ENCODE data around the gene GPBP1L1.

GPBP1L1 gene

DNA sequence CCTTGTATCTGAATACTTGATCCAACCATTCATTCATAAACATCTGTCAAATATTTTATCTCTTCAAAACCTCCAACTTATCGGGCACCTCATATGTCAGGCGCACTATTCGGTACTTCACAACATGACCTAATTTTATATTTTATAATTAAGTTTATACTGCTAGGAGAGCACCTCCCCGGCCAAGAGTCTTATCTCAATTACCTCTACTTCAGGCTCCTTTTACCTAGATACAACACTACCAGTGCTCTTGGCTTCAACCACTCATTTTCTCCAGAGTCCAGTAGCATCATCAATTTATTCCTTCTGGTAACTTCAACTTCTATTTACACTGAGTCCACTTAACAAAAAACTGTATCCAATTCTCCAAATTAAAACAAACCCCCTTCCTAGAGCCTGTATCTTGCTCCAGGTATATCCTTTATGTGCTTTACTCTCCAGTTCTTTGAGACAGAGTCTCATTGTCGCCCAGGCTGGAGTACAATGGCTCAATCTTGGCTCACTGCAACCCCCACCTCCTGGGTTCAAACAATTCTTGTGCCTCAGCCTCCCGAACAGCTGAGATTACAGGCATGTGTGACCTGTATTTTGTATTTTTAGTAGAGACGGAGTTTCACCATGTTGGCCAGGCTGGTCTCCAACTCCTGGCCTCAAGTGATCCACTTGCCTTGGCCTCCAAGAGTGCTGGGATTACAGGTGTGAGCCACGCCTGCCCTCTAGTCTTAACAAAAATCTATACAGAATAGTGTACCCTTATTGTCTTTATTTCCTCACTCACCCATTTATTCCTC lies 18.8 kb downstream of the GPBP1L1 start:
- no peaks in the 10 kb centered on the region for H3K27me3 Mint-ChIP-seq (ENCODE audit: low read depth, poor library complexity)
- TF ChIP-seq, protein P1, sequence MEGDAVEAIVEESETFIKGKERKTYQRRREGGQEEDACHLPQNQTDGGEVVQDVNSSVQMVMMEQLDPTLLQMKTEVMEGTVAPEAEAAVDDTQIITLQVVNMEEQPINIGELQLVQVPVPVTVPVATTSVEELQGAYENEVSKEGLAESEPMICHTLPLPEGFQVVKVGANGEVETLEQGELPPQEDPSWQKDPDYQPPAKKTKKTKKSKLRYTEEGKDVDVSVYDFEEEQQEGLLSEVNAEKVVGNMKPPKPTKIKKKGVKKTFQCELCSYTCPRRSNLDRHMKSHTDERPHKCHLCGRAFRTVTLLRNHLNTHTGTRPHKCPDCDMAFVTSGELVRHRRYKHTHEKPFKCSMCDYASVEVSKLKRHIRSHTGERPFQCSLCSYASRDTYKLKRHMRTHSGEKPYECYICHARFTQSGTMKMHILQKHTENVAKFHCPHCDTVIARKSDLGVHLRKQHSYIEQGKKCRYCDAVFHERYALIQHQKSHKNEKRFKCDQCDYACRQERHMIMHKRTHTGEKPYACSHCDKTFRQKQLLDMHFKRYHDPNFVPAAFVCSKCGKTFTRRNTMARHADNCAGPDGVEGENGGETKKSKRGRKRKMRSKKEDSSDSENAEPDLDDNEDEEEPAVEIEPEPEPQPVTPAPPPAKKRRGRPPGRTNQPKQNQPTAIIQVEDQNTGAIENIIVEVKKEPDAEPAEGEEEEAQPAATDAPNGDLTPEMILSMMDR (IDR thresholded peaks at IDR 0.05), result no peak
- peak overlapping the region; percentile 28 for H3K27ac Mint-ChIP-seq
- peaks cover 65% of the 10 kb centered on the region for H3K36me3 Mint-ChIP-seq (ENCODE audit: low read depth)
- peaks cover 9% of the 10 kb centered on the region for H3K9me3 Mint-ChIP-seq
- peaks cover 10% of the 10 kb centered on the region for H3K4me1 Mint-ChIP-seq
- no peak overlapping the region for H3K4me3 Mint-ChIP-seq
- no peak for DNase-seq

DNA sequence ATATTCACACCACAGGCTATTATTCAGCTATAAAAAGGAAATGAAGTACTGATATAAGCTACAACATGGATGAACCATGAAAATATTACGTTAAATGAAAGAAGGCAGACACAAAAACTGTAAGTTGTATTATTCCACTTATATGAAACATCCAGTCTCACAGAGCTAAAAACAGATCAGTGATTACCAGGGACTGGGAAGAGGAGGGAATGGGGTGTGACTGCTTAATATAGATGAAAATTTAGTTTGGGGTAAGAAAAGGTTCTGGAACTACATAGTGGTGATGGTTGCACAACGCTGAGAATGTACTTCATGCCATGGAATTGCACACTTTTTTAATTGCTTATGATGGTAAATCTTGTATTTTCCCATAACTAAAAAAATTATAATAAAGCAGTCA lies 19.5 kb downstream of the GPBP1L1 start:
- Mint-ChIP-seq H3K9me3 (peaks cover 9% of the 10 kb centered on the region), H3K27ac (no peak overlapping the region), H3K27me3 (ENCODE audit: low read depth, poor library complexity) (no peaks in the 10 kb centered on the region), H3K36me3 (ENCODE audit: low read depth) (peaks cover 61% of the 10 kb centered on the region), H3K4me1 (peaks cover 10% of the 10 kb centered on the region), H3K4me3 (no peak overlapping the region)
- no peak for DNase-seq
- TF ChIP-seq, protein P1 (IDR thresholded peaks at IDR 0.05), result no peak

DNA sequence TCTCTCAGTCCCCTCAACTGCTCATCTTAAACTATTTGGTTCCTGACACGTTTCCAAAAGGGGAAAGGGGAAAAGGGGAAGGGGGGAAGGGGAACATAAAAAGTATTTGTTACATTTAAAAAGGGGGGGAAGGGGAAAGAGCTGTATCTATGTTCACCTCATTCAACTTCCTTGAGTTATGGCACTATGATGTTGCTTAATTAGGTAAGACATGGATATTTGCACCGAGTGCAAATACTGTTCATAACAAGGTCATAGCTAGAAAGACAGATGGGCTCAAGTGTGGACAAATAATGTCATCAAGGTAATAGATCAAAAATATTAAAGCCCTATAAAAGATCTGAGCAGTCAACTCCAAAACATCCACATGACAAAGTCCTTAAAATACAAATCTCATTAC lies 26.0 kb downstream of the GPBP1L1 start:
- H3K9me3 Mint-ChIP-seq, result no peaks in the 10 kb centered on the region
- TF ChIP-seq, protein P1 (IDR thresholded peaks at IDR 0.05), result no peak
- H3K4me1 Mint-ChIP-seq, result peaks cover 6% of the 10 kb centered on the region
- DNase-seq, result no peak
- H3K27me3 Mint-ChIP-seq (ENCODE audit: low read depth, poor library complexity), result no peaks in the 10 kb centered on the region
- peaks cover 72% of the 10 kb centered on the region for H3K36me3 Mint-ChIP-seq (ENCODE audit: low read depth)
- no peak overlapping the region for H3K4me3 Mint-ChIP-seq
- H3K27ac Mint-ChIP-seq, result peak overlapping the region; percentile 8

DNA sequence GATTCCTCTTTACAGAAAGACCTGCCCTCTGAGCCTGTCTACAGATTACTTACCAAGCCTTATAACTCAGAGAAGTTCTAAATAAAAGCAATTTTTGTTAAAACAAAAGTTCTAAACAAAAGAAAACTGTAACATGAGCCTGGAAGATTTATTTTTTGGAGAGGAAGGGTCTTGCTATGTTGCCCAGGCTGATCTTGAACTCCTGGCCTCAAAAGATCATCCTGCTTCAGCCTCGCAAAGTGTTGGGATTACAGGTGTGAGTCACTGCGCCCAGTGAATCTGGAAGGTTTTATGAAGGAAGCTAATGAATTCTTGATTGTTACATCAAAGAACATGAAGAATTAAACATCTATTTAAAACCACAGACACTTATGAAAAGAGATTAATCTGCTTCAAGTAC lies 27.1 kb downstream of the GPBP1L1 start:
- Mint-ChIP-seq H3K36me3 (ENCODE audit: low read depth) (peaks cover 77% of the 10 kb centered on the region), H3K27me3 (ENCODE audit: low read depth, poor library complexity) (peaks cover 3% of the 10 kb centered on the region), H3K27ac (no peak overlapping the region), H3K4me3 (no peak overlapping the region), H3K4me1 (peaks cover 6% of the 10 kb centered on the region), H3K9me3 (no peaks in the 10 kb centered on the region)
- no peak for DNase-seq
- TF ChIP-seq, protein P1 (IDR thresholded peaks at IDR 0.05), result no peak

DNA sequence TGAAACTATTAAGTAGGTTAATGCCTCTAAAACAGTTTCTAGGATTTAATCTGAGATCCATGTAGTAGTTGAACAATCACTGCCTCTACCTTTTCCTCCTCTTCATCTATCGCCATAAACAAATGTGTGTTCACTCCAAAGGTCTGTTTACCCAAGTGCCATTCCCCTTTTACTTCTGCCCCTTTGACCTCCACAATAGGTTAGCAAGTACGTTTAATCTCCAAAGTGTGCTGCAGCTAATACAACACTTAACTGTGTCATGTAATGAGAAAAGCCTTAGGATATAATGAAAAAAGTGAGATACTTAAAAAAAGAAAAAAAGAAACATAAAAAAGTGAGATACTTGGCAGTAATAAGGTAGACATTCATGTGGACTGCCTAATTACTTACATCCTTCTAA lies 28.2 kb downstream of the GPBP1L1 start:
- Mint-ChIP-seq H3K36me3 (ENCODE audit: low read depth) (peaks cover 74% of the 10 kb centered on the region), H3K9me3 (no peaks in the 10 kb centered on the region), H3K4me1 (peaks cover 3% of the 10 kb centered on the region), H3K27me3 (ENCODE audit: low read depth, poor library complexity) (peaks cover 3% of the 10 kb centered on the region), H3K4me3 (no peak overlapping the region), H3K27ac (no peak overlapping the region)
- TF ChIP-seq, protein P1 (IDR thresholded peaks at IDR 0.05), result no peak
- no peak for DNase-seq

All from nephron progenitor cell (in vitro differentiated cells).